ENCODE results near the gene PRKCG.
"Not testable (repeated sequence)": the region's sequence is repeated elsewhere in the genome, so short reads cannot be mapped to it uniquely, and the experiment has no call there.

Gene PRKCG

GRCh38 chr19:53948611-53949010, 66.6 kb downstream of the PRKCG start:
- H3K4me3 Mint-ChIP-seq, H3K36me3 Mint-ChIP-seq, H3K9me3 Mint-ChIP-seq, DNase-seq, H3K27ac Mint-ChIP-seq, H3K4me1 Mint-ChIP-seq: not testable (repeated sequence)
- CTCF ChIA-PET, result interaction anchor here (1.0 to 1.2 kb wide), 2 partner anchors 75 to 156 kb away, joined by 3 to 4 read pairs; no protein-coding TSS in a partner anchor
- H3K27me3 Mint-ChIP-seq, result peaks cover 21% of the 10 kb centered on the region

GRCh38 chr19:53951436-53951835, 69.4 kb downstream of the PRKCG start:
- Mint-ChIP-seq H3K4me1 (no peaks in the 10 kb centered on the region), H3K9me3 (no peaks in the 10 kb centered on the region), H3K27ac (no peak overlapping the region), H3K36me3 (no peaks in the 10 kb centered on the region), H3K27me3 (peaks cover 6% of the 10 kb centered on the region), H3K4me3 (no peak overlapping the region)
- CTCF ChIA-PET, result interaction anchor here (0.6 to 1.6 kb wide), 3 partner anchors 79 to 159 kb away, joined by 3 read pairs; no protein-coding TSS in a partner anchor
- DNase-seq, result no peak

GRCh38 chr19:53951947-53952346, 70.0 kb downstream of the PRKCG start:
- no peaks in the 10 kb centered on the region for H3K36me3 Mint-ChIP-seq
- H3K4me1 Mint-ChIP-seq, result no peaks in the 10 kb centered on the region
- H3K4me3 Mint-ChIP-seq, result no peak overlapping the region
- no peaks in the 10 kb centered on the region for H3K9me3 Mint-ChIP-seq
- CTCF ChIA-PET, result interaction anchor here (0.6 to 1.6 kb wide), 3 partner anchors 78 to 159 kb away, joined by 3 read pairs; no protein-coding TSS in a partner anchor
- peaks cover 10% of the 10 kb centered on the region for H3K27me3 Mint-ChIP-seq
- DNase-seq, result no peak
- H3K27ac Mint-ChIP-seq, result no peak overlapping the region

DNA sequence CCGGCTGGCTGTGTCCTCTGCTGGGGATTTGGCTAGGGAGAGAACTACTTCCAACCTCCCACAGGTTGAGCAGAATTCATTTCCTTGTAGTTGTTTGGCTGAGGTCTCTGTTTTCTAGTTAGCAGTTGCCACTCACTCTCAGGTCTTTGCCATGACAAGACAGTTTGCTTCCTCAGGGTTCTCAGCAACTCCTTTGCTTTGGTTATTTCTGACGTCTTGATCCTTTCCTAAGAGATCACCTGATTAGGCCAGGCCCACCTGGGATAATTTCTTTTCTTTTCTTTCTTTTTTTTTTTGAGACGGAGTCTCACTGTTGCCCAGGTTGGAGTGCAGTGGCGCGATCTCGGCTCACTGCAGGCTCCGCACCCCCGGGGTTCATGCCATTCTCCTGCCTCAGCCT, 71.4 kb downstream of the PRKCG start:
- Mint-ChIP-seq H3K9me3 (no peaks in the 10 kb centered on the region), H3K4me1 (no peaks in the 10 kb centered on the region), H3K36me3 (no peaks in the 10 kb centered on the region), H3K4me3 (no peak overlapping the region), H3K27ac (no peak overlapping the region), H3K27me3 (peaks cover 18% of the 10 kb centered on the region)
- no peak for DNase-seq
- CTCF ChIA-PET, result no interaction called here
